OCI-M1 (cell line): Measurements from ENCODE around the gene NEMP2.
A peak's percentile ranks its signal among the peaks of the same experiment; 100 is the strongest.

Source experiments
- DNase-seq: peaks from one replicate; lab custom pipeline; 2025; lab: John Stamatoyannopoulos, UW

NEMP2 gene, protein sequence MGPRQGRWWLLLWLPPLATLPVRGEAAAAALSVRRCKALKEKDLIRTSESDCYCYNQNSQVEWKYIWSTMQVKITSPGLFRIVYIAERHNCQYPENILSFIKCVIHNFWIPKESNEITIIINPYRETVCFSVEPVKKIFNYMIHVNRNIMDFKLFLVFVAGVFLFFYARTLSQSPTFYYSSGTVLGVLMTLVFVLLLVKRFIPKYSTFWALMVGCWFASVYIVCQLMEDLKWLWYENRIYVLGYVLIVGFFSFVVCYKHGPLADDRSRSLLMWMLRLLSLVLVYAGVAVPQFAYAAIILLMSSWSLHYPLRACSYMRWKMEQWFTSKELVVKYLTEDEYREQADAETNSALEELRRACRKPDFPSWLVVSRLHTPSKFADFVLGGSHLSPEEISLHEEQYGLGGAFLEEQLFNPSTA

DNA sequence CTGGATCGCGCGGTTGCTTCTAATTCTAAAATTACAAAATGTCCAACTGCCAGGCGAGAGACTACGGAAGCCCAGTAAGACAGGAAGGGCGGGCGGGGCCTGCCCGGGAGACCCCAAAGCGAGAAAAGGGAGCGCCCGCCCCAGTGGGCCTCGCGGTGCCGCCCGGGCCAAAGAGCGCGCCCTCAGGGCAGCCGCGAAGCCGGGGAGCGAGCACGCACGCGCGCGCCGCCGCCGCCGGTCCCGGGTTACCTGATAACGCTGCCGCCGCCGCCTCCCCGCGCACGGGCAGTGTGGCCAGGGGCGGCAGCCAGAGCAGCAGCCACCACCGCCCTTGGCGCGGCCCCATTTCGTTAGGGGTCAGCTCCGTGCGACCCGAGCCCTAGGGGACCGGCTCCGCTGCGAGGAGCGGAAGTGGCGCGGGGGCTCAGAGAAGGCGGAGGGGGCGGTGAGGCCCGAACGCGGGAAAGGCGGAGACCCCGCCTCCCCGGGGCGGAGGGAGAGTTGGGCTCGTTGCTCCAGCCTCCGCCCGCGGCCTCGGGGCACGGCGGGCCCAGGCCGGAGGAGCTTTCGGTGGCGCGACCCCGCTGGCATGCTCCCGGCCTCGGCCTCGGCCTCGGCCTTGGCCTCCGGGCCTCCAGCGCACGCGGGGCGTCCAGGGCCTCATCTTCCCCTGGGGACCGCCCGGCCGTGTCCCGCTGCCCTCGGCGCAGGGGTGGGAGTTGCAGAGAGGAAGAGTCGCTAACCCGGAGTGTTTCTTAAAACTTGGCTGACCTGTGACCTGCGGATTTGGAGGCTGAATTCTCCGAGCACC, at the start of gene NEMP2:
Gene NEMP2, minus strand, starts transcription at position 413 of the 811 bp plus-strand sequence. Its CDS starts 67 bp downstream, at position 346.
- peak; percentile 89 for DNase-seq

DNA sequence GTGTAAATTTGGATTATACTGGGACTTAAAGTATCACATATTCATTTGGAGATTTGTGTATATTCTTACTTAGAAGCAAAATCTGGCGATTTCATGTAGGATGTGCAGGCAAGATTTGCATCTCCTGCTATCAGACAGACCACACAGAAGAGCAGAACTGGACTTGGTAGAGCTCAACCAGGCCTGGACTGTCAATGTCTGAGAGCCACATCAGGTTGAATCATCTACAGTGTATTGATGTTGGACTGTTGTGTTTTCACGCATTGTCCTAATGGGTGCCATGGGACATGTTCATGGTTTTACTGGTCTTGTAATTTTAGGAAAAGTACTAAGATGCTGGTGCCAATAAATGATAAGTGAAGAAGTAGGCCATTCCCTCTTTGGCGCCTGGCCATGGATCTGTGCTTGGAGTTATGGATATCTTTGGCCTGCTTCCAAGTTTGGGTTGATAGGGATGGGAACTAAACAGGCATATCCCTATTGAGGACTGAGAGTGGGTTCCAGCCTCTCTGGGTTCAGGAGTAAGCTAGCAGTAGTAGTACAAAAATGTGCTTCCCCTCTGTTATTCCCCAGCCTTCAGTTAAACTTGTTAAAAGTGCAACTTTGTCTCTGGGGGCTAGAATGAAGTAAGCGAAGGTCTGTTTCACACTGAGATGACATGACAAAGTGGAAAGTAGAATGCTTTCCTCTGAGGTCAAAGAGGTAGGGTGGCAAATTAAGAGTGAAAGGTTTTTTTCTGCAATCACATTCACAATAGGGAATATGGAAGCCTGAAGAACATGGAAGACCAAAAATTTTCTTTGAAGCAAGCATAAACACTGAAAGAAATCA, 49.2 kb upstream of the NEMP2 start:
- DNase-seq = no peak

DNA sequence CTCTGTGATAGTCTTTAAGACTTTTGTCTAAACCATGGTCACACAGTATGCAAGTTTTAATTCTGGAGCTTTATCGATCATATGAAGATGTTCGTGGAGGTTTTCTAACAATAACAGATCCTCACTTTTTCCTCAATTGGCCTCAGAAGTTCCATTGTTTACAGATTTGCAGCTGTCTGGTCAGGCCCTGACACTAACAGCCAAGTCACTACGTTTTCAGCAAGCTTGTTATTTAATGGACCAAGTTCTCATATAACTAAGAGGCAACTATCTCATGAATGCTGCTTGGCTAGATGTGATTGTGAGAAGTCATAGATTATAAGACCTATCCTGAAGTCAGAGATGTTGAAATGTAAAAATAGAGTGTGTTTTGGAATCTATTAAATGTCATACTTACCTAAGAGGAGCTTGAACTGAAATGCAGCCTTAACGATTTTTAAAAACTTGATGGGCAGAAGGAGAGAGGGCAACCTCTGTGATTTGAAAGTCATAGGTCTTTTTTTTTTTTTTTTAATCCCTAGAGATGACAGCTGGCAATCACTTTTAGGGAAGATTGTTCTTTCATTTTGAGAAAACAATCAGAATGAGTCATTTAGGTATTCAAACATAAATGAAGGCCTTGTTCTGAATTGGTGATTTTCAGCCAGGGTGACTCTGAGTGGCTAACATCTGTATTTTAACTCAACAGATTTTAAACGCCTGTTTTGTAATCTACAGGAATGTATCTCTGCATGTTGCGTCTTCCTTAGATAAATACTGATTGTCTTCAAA, 48.4 kb upstream of the NEMP2 start:
- DNase-seq = no peak

DNA sequence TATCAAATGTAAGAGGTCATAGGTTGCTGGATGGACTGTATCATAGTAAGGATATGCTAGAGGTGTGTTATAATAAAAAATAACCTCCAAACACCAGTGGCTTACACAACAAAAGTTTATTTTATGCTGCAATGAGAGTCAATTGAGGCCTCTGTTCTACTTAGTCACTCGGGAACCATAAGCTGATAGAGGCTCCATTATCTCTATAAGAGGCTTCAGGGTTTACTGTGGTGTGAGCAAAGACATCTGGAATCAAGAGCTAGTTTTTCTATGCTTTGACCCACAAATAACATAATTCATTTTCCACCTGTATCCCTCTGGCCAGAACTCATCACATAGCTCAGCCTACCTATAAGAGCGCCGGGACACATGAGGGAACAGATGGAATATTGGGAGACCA, 47.5 kb upstream of the NEMP2 start:
- no peak for DNase-seq

DNA sequence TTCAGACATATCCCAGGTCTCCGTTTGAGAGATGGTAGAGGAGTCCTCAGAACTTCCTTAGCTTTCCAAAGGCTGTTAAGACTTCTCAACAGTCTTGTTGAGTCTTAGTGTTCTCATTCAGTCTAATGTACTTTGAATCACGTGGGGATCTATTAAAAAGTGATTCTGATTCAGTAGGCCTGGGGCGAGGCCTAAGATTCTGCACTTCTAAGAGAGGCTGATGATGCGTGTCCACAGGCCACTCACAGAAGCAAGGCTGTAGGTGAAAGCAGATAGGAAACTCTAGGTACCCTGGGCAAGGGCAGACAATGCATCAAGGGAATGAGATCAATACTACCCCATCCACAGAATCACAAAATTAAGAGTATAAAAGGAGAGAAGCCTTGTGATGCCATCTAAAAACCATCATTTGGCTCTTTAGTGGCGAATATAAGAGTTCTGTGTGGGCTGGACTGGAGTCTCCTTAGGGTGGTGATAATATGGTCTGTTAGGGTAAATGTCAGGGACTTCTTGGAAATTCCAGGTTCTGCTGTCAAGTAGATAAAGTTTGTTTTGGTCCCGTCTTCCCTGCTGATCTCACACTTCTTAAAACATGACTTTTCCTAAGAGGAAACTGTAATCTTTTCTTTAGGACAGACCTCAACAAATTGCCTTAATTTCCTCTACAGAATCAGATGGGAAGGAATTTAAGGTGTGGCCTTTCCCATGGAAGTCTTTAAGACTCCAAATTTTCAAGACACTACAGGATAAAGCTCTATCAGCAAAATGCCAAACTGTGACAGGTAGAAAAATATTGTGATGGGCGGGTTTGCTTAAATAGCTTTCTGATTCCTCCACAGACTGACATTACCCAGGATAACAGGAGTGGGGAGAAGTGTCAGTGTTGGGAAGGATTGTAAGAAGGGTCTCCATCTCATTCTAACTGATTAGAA, 45.7 kb upstream of the NEMP2 start:
- DNase-seq = peak; percentile 46

DNA sequence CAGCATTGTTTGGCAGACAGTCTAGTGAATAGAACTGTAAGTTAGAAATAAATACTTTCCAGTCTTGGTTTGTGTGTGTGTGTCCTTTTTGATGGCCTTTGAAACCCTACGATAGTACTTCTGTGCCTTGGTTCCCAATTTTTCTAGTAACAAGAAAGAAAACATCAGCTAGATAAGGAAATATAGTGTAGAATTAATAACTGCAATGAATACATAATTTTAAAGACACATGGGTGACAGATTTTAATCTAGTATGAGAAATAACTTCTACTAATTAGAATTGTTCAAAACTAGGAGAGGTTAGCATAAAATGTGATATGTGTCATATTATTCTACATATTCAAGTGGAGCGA, 44.5 kb upstream of the NEMP2 start:
- no peak for DNase-seq

DNA sequence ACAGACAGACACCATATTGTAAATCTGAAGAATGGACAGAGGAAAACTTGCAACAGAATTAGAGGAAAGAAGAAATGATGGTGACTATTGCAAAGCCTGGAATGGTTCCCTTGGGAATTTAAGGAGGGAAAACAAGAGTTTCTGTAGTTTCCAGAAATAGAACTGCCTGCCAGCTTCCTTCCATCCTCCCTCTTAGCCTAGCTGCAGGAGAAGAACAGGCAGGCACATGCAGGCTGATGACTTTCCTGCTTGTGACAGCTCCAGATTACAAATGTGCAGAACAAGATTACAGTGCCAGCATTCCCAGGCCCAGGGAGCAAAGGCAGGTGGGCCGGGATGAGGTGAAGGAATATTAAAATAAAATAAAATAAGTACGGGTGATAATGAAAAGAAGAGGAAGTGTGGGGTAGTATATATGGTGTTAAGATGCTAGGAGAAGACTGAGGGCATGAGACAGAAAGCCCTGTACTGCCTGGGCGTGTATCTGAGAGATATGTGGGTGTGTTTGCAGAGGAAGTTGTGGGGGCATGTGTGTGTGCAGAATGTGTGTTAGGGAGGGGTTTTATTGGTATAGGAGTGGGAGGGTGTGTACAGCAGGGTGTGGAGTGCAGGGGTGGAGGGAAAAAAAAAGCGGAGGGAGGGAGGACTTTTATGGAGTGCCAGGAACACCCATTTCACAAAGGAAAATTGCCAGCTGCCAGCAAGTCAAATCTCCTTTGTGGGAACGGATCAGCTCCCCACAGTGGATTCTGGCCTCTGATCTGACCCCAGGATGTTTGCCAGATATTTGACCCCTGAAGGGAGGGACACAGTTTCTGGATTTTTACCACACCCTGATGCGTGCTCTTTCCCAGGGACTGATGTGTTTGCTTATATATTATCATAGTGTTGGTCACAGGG, 43.9 kb upstream of the NEMP2 start:
- peak; percentile 72 for DNase-seq

DNA sequence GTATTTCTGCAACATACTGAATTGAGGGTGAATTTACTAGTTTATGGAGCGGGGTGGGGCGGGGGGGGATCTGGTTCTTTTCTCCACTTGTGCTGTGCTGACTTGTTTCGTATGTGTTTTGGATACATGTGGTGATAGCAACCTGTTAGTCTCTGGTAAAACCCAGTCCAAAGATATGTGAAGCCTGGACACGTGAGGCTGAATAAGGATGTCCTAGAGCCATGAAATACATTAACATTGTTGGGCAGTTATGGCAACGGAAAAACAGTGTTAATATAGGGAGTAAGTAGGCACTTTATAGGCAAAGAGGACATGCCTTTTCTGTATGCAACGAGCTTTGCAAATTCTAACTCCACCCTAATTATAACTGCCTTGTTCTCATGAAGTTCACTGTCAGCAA, 42.1 kb upstream of the NEMP2 start:
- no peak for DNase-seq

DNA sequence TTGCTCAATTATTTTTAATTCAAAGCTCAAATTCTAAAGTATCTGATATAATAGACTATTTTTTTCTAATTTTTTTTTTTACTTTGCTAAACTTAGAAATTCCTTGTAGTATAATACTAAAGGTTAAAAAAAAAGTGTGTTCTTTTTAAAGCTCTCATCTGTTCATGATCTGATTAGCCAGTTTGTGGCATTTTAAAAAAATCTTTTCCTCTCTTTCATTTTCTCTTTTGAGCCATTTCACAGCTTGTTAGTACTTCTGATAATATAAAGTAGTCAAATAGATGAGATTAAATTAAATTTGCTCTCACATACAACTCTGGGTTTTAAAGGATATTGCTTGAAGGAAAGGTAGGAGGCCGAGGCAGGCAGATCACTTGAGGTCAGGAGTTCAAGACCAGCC, 40.7 kb upstream of the NEMP2 start:
- peak; percentile 53 for DNase-seq

DNA sequence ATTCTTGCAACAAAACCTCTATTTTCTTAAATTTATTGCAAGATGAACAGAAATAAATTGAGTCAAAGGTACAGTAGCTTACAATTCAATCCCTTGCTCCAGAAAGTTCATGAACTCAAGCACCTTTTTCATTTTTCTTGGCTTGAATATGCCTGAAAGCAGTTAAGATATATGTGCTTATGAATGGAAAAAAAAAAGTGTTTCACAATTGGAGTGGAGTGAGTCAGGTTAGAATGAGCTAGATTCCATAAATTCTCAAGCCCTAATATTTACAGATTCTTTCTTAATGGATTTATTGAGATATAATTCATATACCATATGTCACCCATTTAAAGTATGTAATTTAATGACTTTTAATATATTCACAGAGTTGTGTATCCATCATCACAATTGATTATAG, 39.6 kb upstream of the NEMP2 start:
- DNase-seq = no peak

DNA sequence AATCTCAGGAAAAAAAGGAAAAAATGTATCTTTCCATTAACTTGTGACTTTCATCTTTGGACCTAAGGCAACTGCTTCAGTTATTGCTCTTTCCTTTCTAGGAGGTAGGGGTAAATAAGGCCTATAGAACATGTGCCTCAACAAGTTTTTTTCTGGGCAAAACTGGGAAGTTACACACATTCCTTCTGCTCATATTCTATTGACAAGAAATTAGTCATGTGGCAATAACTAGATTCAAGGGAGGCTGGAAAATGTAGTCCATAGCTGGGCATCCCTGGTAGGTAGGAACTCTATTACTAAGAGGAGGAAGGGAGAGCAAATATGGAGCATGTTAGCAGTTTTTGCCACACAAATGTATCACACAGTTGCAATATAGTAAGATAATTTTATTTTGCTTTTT, 37.7 kb upstream of the NEMP2 start:
- DNase-seq = no peak

DNA sequence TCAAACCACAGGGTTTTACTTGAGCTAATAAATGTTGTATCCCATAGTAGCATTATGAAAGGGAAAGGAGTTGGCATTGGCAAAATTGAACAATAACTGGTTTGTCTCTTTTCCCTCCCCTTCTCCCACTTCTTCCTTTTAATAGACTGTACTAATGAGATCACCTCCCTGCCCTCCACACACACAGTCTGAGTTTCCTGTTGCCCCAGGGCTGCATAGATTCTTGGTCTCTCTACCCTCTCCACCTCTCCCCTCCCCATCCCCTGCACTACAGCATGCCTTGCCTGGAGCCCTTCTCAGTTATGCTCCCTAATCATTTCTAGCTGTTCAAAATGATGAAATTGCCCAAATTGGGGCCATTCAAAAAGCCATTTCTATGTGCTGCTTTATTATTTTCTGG, 37.2 kb upstream of the NEMP2 start:
- no peak for DNase-seq

DNA sequence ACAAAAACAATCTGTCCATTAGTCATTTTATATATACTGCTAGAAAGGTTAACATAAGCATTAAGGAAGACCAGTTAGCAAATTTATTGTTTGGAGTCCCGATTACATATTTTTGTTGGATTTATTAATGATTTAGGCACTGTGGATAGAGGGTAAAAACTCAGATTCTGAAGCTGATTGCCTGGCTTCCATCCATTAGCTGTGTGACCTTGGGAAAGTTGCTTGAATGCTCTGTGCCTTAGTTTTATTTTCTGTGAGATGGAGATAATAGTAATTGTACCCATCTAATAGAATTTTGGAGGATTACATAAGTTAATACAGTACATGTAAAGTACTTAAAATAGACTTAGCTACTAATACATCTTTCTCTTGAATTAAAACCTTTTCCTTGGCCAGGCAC, 36.3 kb upstream of the NEMP2 start:
- no peak for DNase-seq

DNA sequence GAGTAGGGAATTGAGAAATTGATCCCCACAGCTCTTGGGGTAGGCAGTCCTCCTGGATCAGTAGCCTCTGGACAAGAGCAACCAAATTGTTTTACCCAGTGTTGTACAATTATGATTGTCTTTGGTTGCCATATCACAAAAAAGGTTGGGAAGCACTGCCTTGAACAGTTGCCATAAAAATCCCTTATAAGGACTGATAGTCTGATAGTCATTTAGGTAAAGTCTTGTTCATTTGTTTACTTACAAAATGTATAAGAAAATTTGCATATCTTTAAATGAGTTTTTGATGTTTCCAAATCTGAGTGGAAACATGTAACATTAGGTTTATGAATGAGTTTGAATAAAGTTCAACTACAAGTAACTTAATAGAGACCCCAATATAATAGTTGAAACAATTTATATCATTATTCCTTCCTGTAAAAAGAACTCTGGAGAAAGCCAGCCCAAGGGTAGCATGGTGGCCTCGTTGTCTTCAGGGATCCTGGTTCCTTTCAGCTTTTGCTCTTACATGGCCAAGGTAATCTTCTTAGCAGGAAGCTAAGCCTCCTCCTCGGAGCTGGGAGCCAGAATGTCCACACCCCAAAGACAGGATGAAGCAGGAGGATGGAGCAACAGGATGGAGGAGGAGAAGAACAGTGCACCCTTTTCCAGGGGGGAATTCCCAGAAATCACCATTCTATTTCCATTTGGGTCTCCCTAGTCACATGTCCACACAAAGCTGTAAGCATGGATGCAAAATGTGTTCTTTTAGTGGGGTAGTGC, 35.7 kb upstream of the NEMP2 start:
- no peak for DNase-seq

DNA sequence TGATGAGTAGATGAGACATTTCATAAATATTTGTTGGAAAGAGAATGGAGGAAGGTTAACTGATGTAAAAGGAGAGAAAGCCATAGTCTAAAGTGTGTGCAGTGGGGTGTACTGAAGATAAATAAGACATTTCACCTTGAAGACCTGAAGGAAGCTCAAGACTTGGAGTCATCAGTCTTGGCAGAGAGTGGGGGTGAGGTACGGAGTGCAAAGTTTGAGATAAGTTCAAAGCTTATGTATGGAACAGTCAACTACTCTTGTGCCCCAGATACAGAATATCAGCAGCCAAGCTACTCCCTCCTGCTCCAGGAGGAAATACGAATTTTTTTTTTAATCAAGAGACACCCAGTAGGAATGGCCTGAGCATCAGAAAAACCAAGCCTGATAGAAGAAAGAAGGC, 30.3 kb upstream of the NEMP2 start:
- no peak for DNase-seq

DNA sequence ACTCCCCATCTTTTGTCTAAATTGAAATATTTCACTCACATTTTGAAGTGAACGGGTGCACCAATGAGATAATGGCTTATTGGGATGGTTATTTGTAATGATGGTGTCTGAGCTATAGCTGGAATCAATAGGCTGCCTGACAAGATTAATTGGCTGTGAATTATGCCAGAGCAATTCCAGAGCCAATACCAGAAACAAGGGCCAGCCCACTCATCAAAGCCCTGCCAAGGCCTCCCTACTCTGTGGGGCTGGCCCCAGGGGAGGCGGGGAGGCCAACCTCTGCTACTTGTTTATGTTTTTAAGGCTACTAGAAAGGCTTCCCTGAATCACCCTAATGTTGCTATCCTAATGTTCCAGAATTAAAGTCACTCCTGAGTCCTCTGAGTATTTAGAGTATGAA, 29.1 kb upstream of the NEMP2 start:
- DNase-seq = no peak

DNA sequence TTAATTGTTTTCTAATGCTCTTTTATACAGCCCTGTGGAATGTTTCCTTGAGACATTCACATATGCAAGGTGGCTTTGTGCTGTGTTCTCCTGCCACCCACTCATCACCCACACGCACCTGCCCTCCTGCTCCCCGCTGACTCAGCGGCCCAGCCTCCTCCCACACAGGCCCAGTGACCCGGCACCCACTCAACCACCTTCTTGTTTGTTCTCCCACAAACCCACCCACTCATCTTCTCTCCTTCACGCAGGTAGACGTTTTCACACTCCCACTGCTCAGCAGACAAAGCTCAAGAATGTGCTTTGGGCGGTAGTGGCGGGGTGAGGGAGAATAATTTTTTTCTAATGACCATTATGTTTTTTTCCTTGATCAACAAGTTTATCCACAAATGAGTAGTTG, 28.6 kb upstream of the NEMP2 start:
- DNase-seq = no peak

DNA sequence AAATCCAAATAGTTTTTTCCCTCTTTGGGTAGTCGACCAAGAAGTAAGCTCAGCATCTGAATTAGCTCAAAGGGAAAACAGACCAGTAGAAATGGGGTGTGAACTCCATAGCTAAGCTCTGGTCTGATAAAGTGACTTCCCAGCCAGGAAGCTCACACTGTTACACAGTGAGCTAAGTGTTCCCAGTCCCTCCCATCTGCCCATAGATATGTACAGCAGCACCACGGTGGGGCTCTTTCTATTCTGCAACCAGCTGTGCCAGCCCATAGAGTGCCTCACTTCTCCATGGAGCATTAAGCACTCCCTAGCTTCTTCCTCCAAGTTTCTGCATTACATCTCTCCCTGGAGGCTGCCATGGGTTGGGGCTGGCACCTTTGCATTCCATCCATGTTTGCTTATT, 27.6 kb upstream of the NEMP2 start:
- DNase-seq = no peak

DNA sequence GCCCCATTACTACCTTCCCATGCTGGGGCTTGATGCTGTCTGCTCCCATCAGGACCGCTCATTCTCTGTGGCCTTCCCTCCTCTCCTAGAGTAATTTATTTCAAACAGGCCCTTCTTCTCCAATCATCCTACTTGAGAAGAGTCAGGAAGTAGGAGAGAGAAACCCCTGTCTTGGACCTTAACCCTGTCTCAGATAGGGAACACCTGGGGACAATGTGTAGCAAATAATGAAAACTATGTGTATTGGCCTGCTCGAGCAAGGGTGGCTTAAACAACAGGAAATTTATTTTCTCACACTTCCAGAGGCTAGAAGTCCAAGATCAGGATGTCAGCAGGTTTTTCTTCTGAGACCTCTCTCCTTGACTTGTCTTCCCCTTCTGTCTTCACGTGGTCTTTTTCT, 26.6 kb upstream of the NEMP2 start:
- no peak for DNase-seq
